SK-N-SH treated with all-trans-retinoic acid at 6 μM for 48 hours (cell line): ENCODE data around the gene PLD5.

Experiments used
- ATAC-seq: fragments of 200-7000 bp; cut with Tn5 transposase; 3 replicates; pipeline ENCODE4 v1.9.1; 2020; ENCODE audit warnings: mild to moderate bottlenecking, moderate library complexity
- ARNTL ChIP-seq: fragments of 450-650 bp; formaldehyde crosslinking; IDR thresholded peaks from 2 replicates; pipeline ENCODE4 v1.5.0; 2020; ENCODE audit warnings: low read depth, mild to moderate bottlenecking, moderate library complexity, borderline replicate concordance
- BACH2 ChIP-seq: fragments of 250-450 bp; sonication (Bioruptor Pico); IDR thresholded peaks from 2 replicates; pipeline ENCODE4 v1.9.0; 2021; ENCODE audit warnings: mild to moderate bottlenecking, borderline replicate concordance
- CSDC2 ChIP-seq: fragments of 250-450 bp; sonication (Bioruptor Pico); IDR thresholded peaks from 2 replicates; pipeline ENCODE4 v1.5.0; 2020; ENCODE audit warnings: mild to moderate bottlenecking, moderate library complexity
- ESRRG ChIP-seq: fragments of 250-450 bp; sonication (Bioruptor Pico); IDR thresholded peaks from 2 replicates; pipeline ENCODE4 v1.6.1; 2021; ENCODE audit warnings: mild to moderate bottlenecking
- GLIS3 ChIP-seq: fragments of 250-450 bp; sonication (Bioruptor Pico); IDR thresholded peaks from 2 replicates; pipeline ENCODE4 v1.5.0; 2020; ENCODE audit warnings: mild to moderate bottlenecking, moderate library complexity
- ISL1 ChIP-seq: fragments of 250-450 bp; sonication (Bioruptor Pico); IDR thresholded peaks from 2 replicates; pipeline ENCODE4 v2.1.2; 2022; ENCODE audit warnings: mild to moderate bottlenecking, moderate library complexity
- OSR1 ChIP-seq: fragments of 250-450 bp; sonication (Bioruptor Pico); IDR thresholded peaks from 2 replicates; pipeline ENCODE4 v1.8.0; 2022; ENCODE audit warnings: moderate library complexity, mild to moderate bottlenecking, inconsistent platforms
- PPARA ChIP-seq: fragments of 250-450 bp; sonication (Bioruptor Pico); IDR thresholded peaks from 2 replicates; pipeline ENCODE4 v1.5.0; 2020; ENCODE audit warnings: mild to moderate bottlenecking, borderline replicate concordance
- RARB ChIP-seq: fragments of 250-450 bp; sonication (Bioruptor Pico); IDR thresholded peaks from 2 replicates; pipeline ENCODE4 v1.8.0; 2021; ENCODE audit warnings: mild to moderate bottlenecking, moderate library complexity
- SNAI2 ChIP-seq: fragments of 250-450 bp; sonication (Bioruptor Pico); IDR thresholded peaks from 2 replicates; pipeline ENCODE4 v1.5.0; 2020; ENCODE audit warnings: mild to moderate bottlenecking, moderate library complexity
- TCF4 ChIP-seq: fragments of 250-450 bp; sonication (Bioruptor Pico); IDR thresholded peaks from 2 replicates; pipeline ENCODE4 v1.8.0; 2021; ENCODE audit warnings: mild to moderate bottlenecking, moderate library complexity, borderline replicate concordance
- ZC3H10 ChIP-seq: fragments of 250-450 bp; sonication (Bioruptor Pico); IDR thresholded peaks from 2 replicates; pipeline ENCODE4 v1.5.1; 2021; ENCODE audit warnings: mild to moderate bottlenecking, moderate library complexity
- ZFP3 ChIP-seq: fragments of 250-450 bp; sonication (Bioruptor Pico); IDR thresholded peaks from 2 replicates; pipeline ENCODE4 v1.5.0; 2020; ENCODE audit warnings: mild to moderate bottlenecking, moderate library complexity
- ZFP30 ChIP-seq: fragments of 450-650 bp; formaldehyde crosslinking; IDR thresholded peaks from 2 replicates; pipeline ENCODE4 v1.5.0; 2022; ENCODE audit warnings: mild to moderate bottlenecking, moderate library complexity
- ZNF565 ChIP-seq: fragments of 450-650 bp; formaldehyde crosslinking; conservative IDR thresholded peaks from 2 replicates; pipeline ENCODE4 v1.5.0; 2020; ENCODE audit warnings: low read depth, mild to moderate bottlenecking, moderate library complexity
- ZNF70 ChIP-seq: fragments of 450-650 bp; formaldehyde crosslinking; IDR thresholded peaks from 2 replicates; pipeline ENCODE4 v1.5.0; 2020; ENCODE audit warnings: mild to moderate bottlenecking, moderate library complexity
- ZNF8 ChIP-seq: fragments of 450-650 bp; formaldehyde crosslinking; IDR thresholded peaks from 2 replicates; pipeline ENCODE4 v1.5.0; 2020; ENCODE audit warnings: mild to moderate bottlenecking, moderate library complexity
- TF ChIP-seq, protein P1 (sequence below): fragments of 250-450 bp; sonication (Bioruptor Pico); IDR thresholded peaks from 2 replicates; pipeline ENCODE4 v1.8.0; 2020; ENCODE audit warnings: mild to moderate bottlenecking, moderate library complexity, borderline replicate concordance
- TF ChIP-seq, protein P2 (sequence below): fragments of 250-450 bp; sonication (Bioruptor Pico); IDR thresholded peaks from 2 replicates; pipeline ENCODE4 v1.5.1; 2021; ENCODE audit warnings: mild to moderate bottlenecking, moderate library complexity
- TF ChIP-seq, protein P3 (sequence below): fragments of 250-450 bp; sonication (Bioruptor Pico); IDR thresholded peaks from 2 replicates; pipeline ENCODE4 v1.5.1; 2020; ENCODE audit warnings: low read depth, mild to moderate bottlenecking, moderate library complexity
- TF ChIP-seq, protein P4 (sequence below): fragments of 250-450 bp; sonication (Bioruptor Pico); IDR thresholded peaks from 2 replicates; pipeline ENCODE4 v1.8.0; 2021; ENCODE audit warnings: low read depth, mild to moderate bottlenecking, moderate library complexity, borderline replicate concordance

PLD5 gene

DNA sequence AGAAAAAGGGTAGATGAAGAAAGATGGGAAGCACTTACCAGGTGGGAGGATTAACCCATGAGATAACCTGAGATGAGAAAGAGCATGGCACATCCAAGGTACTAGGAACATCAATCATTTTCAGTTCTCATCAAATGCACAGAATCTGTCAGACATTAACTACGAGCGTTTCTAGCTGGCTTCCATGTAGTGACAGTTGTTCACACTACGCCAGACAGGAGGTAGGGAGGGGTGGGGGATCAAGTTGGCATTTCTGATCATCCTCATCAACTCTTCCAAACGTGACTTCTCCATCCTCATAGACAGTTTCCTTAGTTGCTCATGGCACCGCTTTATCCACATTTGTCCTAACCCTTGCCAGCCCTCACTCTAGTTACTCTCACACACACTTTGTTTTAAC, 120.2 kb downstream of the PLD5 start:
- ATAC-seq: no peak

DNA sequence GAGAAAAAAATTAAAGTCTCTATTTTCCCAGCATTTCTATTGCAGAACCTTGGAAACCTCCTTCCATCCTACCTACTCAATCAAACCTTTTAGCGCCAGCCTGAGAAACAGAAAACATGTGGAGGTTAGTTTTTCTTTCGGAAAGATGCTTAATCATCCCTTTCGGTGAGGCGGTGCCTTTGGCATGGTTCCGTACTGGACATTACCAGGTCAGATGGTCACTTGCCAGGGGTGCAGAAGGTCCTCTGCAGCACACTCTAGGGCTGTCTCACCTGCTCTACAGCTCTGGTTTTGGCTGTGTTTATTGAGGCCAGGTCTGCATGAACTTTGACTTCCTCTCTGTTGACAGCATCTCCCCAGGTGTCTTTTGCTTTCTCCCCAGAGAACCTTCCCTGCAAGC, 121.5 kb downstream of the PLD5 start:
- TF ChIP-seq, protein P1, sequence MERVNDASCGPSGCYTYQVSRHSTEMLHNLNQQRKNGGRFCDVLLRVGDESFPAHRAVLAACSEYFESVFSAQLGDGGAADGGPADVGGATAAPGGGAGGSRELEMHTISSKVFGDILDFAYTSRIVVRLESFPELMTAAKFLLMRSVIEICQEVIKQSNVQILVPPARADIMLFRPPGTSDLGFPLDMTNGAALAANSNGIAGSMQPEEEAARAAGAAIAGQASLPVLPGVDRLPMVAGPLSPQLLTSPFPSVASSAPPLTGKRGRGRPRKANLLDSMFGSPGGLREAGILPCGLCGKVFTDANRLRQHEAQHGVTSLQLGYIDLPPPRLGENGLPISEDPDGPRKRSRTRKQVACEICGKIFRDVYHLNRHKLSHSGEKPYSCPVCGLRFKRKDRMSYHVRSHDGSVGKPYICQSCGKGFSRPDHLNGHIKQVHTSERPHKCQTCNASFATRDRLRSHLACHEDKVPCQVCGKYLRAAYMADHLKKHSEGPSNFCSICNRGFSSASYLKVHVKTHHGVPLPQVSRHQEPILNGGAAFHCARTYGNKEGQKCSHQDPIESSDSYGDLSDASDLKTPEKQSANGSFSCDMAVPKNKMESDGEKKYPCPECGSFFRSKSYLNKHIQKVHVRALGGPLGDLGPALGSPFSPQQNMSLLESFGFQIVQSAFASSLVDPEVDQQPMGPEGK (CRISPR knock-in tag): no peak
- peak; percentile 45; the same call in 1 of the 2 replicates for TF ChIP-seq ZNF70 (CRISPR knock-in tag)
- TF ChIP-seq, all 23 proteins: peak for 1
- ATAC-seq: no peak

More for the DNA sequence above, 120.2 kb downstream of the PLD5 start:
- TF ChIP-seq ISL1 (CRISPR knock-in tag) (no peak), ZNF8 (no peak), BACH2 (CRISPR knock-in tag) (no peak), CSDC2 (CRISPR knock-in tag) (no peak), OSR1 (CRISPR knock-in tag) (no peak), ARNTL (no peak), ZFP3 (CRISPR knock-in tag) (no peak), TCF4 (CRISPR knock-in tag) (no peak), GLIS3 (CRISPR knock-in tag) (no peak), ZNF565 (CRISPR knock-in tag) (no peak), RARB (no peak), ESRRG (CRISPR knock-in tag) (no peak)
- TF ChIP-seq, protein P2, sequence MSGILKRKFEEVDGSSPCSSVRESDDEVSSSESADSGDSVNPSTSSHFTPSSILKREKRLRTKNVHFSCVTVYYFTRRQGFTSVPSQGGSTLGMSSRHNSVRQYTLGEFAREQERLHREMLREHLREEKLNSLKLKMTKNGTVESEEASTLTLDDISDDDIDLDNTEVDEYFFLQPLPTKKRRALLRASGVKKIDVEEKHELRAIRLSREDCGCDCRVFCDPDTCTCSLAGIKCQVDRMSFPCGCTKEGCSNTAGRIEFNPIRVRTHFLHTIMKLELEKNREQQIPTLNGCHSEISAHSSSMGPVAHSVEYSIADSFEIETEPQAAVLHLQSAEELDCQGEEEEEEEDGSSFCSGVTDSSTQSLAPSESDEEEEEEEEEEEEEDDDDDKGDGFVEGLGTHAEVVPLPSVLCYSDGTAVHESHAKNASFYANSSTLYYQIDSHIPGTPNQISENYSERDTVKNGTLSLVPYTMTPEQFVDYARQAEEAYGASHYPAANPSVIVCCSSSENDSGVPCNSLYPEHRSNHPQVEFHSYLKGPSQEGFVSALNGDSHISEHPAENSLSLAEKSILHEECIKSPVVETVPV (CRISPR knock-in tag): no peak
- TF ChIP-seq, protein P1 (CRISPR knock-in tag): no peak

DNA sequence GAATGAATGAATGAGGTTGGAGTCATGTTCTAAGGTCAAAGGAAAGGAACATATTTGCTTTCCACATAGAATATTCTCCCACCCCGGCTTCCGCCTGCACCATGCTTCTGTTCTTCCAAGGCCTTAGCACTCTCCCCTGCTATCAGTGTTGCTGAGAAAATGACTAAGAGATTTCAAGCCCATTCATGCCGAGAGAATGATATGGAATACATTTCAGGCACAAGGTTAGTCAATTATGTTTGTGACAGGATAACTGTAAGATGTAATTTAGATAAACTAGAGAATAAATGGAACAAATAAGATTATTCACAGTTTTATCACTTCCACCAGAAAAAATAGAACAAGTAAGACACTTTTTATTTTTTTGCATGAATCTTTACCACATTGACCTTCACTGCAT, 122.6 kb downstream of the PLD5 start:
- TF ChIP-seq, protein P1 (CRISPR knock-in tag): no peak
- TF ChIP-seq OSR1 (CRISPR knock-in tag) (no peak), ARNTL (no peak), ZNF8 (no peak), SNAI2 (no peak), TCF4 (CRISPR knock-in tag) (no peak), GLIS3 (CRISPR knock-in tag) (no peak), CSDC2 (CRISPR knock-in tag) (no peak), ZFP3 (CRISPR knock-in tag) (no peak), ZFP30 (CRISPR knock-in tag) (no peak), ESRRG (CRISPR knock-in tag) (no peak), ZC3H10 (CRISPR knock-in tag) (no peak), ZNF70 (CRISPR knock-in tag) (no peak), ISL1 (CRISPR knock-in tag) (no peak), ZNF565 (CRISPR knock-in tag) (no peak), PPARA (CRISPR knock-in tag) (no peak), BACH2 (CRISPR knock-in tag) (no peak)
- TF ChIP-seq, protein P3, sequence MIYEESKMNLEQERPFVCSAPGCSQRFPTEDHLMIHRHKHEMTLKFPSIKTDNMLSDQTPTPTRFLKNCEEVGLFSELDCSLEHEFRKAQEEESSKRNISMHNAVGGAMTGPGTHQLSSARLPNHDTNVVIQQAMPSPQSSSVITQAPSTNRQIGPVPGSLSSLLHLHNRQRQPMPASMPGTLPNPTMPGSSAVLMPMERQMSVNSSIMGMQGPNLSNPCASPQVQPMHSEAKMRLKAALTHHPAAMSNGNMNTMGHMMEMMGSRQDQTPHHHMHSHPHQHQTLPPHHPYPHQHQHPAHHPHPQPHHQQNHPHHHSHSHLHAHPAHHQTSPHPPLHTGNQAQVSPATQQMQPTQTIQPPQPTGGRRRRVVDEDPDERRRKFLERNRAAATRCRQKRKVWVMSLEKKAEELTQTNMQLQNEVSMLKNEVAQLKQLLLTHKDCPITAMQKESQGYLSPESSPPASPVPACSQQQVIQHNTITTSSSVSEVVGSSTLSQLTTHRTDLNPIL: no peak
- TF ChIP-seq, protein P4, sequence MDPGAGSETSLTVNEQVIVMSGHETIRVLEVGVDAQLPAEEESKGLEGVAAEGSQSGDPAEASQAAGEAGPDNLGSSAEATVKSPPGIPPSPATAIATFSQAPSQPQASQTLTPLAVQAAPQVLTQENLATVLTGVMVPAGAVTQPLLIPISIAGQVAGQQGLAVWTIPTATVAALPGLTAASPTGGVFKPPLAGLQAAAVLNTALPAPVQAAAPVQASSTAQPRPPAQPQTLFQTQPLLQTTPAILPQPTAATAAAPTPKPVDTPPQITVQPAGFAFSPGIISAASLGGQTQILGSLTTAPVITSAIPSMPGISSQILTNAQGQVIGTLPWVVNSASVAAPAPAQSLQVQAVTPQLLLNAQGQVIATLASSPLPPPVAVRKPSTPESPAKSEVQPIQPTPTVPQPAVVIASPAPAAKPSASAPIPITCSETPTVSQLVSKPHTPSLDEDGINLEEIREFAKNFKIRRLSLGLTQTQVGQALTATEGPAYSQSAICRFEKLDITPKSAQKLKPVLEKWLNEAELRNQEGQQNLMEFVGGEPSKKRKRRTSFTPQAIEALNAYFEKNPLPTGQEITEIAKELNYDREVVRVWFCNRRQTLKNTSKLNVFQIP (CRISPR knock-in tag): no peak
- TF ChIP-seq, protein P2 (CRISPR knock-in tag): no peak
- no peak for ATAC-seq
